Heart right ventricle (tissue), 16 donors: ENCODE measurements around the gene RPL10A. TPM values are rescaled to one million over a fixed set of nuclear protein-coding genes. Genes with fewer than 3 reads are reported as not detected.

ENCODE experiments used
- ATAC-seq, 8 donors: fragments of 200-7000 bp; cut with Tn5 transposase; one replicate each; pipeline ENCODE4 v1.9.1; 2020; ENCODE audit warnings: mild to moderate bottlenecking in 8 of 8, moderate library complexity in 8 of 8, moderate number of reproducible peaks in 1 of 8
- DNase-seq, 2 donors: peaks; one replicate each; pipeline ENCODE4 v3.0.0-alpha.2; 2020
- H3K27ac ChIP-seq, 10 donors: fragments of 200-600 bp; sonication (generic) in 2 of 10; one replicate each; pipeline versions ENCODE4 v1.5.0 to v1.8.0; 2020 to 2022; ENCODE audit warnings: mild to moderate bottlenecking in 3 of 10
- H3K27me3 ChIP-seq, 7 donors: fragments of 200-600 bp; one replicate each; pipeline ENCODE4 v1.8.0; 2021 to 2022; ENCODE audit warnings: mild to moderate bottlenecking in 2 of 7
- H3K36me3 ChIP-seq, 9 donors: fragments of 200-600 bp; sonication (generic) in 1 of 9; one replicate each; pipeline versions ENCODE4 v1.5.0 to v1.8.0; 2020 to 2022; ENCODE audit warnings: mild to moderate bottlenecking in 2 of 9
- H3K4me1 ChIP-seq, 9 donors: fragments of 200-600 bp; sonication (generic) in 1 of 9; one replicate each; pipeline versions ENCODE4 v1.5.0 to v1.8.0; 2020 to 2022; ENCODE audit warnings: mild to moderate bottlenecking in 4 of 9
- H3K4me3 ChIP-seq, 10 donors: fragments of 200-600 bp; sonication (generic) in 2 of 10; one replicate each; pipeline versions ENCODE4 v1.5.0 to v1.8.0; 2020 to 2022; ENCODE audit warnings: mild to moderate bottlenecking in 7 of 10, moderate library complexity in 2 of 10
- H3K9me3 ChIP-seq, 11 donors: fragments of 200-600 bp in 10 of 11; sonication (generic) in 2 of 11; one replicate each; pipeline versions ENCODE4 v1.5.0 to v1.8.0; 2013 to 2022; ENCODE audit warnings: mild to moderate bottlenecking in 2 of 11, control low read depth in 1 of 11, moderate library complexity in 1 of 11
- CTCF ChIP-seq, 9 donors: fragments of 200-600 bp; sonication (generic) in 2 of 9; IDR thresholded peaks; one replicate each; pipeline versions ENCODE4 v1.5.0 to v1.8.0; 2021 to 2022; ENCODE audit warnings: antibody characterized with exemption in 9 of 9, mild to moderate bottlenecking in 5 of 9, moderate library complexity in 1 of 9
- WGBS, 2 donors: extraction: QIAGEN DNeasy Blood & Tissue Kit; methylation state at CpG; one replicate each; pipeline ENCODE4 v1.1.7; 2013; ENCODE audit warnings: inconsistent platforms in 1 of 2; 5-methylcytosine and 5-hydroxymethylcytosine counted together
- intact Hi-C, 10 donors: fragments of 100-400 bp; cut with DNase I; formaldehyde crosslinking; loops; one replicate each; pipeline versions ENCODE4 v1.11.1 to v1.14.2; 2022
- polyA plus RNA-seq, 2 donors: library from polyadenylated mRNA; stranded (reverse); fragments of 200-250 nt; gene quantifications; one replicate each; pipeline ENCODE4 v1.2.3, GENCODE V29; 2013
- total RNA-seq, 10 donors: library from RNA; stranded (reverse); fragmentation: NEBNext Ultra II Directional in 3 of 10; extraction: Animal tissue kit (Norgen Biotek cat#: 25700) in 3 of 10; gene quantifications; one replicate each; pipeline versions ENCODE4 v1.2.1 to v1.2.4, GENCODE V29; 2021 to 2023
- donor health status: Arrhythmogenic right ventricular cardiomyopathy.
- donor health status: ischemic (EF 13 %, LVEDD 7.1; RV severe dilation, severe dysfunction).
- donor health status: healthy with polysubstance abuse.
- donor health status: DM: no; HTN: yes; CAD: no.
- donor health status: DM: no; HTN: no; CAD: no.
- donor health status: ischemic (EF 25% LVEDD 6.9; RV normal size, moderate dysfunction).
- donor health status: ischemic (EF 25% LVEDD 5.7; RV mildly dilated, moderate dysfunction).
- donor health status: healthy.
- donor health status: DM: yes; HTN: yes; CAD: no.
- donor health status: Ischemic cardiomyopathy.
- donor health status: ischemic (EF 35%, LVEDD 5.7; RV mildly dilated, moderate dysfunction).
- donor health status: nonischemic (EF 11% LVEDD 7.7; RV severe dilation, severe dysfunction).
- donor health status: DM: yes; HTN: yes; CAD: no.
- donor health status: PGD.
- donor health status: ischemic (EF 29% LVEDD 5.4; RV normal size, mild dysfunction).
- donor health status: nonischemic (EF 23%, LVEDD 6.1; RV moderate dilation, normal function).

The RPL10A gene
- total and polyA plus RNA-seq, 12 donors: 231 to 1,620 (median 529) TPM

- Histone ChIP-seq H3K27ac (no peak overlapping the region), H3K36me3 (peaks cover 0 to 69% (median 8%) of the 10 kb centered on the region in 9 donors), H3K27me3 (no peaks in the 10 kb centered on the region), H3K4me3 (no peak overlapping the region), H3K4me1 (no peaks in the 10 kb centered on the region), H3K9me3 (no peaks in the 10 kb centered on the region)
- intact Hi-C loops: no loop called here
- TF ChIP-seq CTCF (IDR thresholded peaks at IDR 0.05): no peak
- WGBS, 2 donors: 83 to 94% methylated on average over 3 of the region's 3 CpGs
- no peak for ATAC-seq
- no peak for DNase-seq
Measured at GRCh38 chr6:35461270-35461669, 6.9 kb upstream of the RPL10A start.

DNA sequence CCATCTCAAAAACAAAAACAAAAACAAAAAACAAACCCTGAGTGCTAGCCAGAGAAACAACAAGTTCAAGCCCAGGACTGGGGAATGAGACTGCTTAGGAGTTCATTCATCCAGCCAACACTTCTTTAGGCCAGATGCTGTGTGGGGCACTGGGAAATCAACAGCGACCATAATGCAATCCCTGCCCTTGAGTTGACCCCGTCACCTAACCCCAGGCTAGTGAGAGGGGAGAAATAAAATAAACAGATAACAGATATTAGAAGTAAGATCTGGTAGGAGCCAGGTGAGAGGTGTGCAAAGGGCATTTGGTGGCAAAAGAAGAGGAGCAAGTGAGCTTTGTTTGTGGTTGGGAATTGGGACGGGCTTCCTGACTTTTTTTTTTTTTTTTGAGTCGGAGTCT, 4.9 kb upstream of the RPL10A start:
- H3K27ac ChIP-seq: no peak overlapping the region

DNA sequence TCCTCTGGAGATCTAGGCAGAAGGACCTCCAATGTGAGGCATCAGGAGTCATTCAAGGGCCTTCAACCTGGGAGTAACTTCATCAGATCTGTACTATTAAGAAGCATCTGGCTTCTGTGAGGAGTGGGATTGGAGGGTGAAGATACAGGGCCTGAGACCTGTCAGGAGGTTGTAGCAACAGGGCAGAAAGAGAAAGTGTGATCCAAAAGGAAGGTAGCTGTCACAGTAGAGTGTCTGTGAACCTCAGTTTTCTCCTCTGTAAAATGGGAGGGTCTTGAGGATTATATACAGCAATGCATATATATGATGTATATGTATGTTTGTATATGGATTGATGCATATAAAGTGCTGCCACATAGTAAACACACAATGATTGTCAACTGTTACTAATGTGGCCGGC, 2.6 kb upstream of the RPL10A start:
- Histone ChIP-seq H3K4me1 (peaks cover 4 to 28% (median 25%) of the 10 kb centered on the region in 9 donors), H3K27me3 (no peaks in the 10 kb centered on the region)
- intact Hi-C loops: loop anchor here in 4 of 10 donors (5.0 kb wide), 1 partner anchor 123 kb away; the partner anchor contains the start of gene PPARD (in 4 of the 4)

More for the DNA sequence above, 4.9 kb upstream of the RPL10A start:
- H3K27me3 ChIP-seq: no peaks in the 10 kb centered on the region
- intact Hi-C loops: no loop called here
- H3K36me3 ChIP-seq: peaks cover 0 to 55% (median 6%) of the 10 kb centered on the region in 9 donors
- DNase-seq (no peak), ATAC-seq (no peak)
- 95 to 96% methylated on average over 4 of the region's 4 CpGs for WGBS, 2 donors
- peaks cover 0 to 8% (median 6%) of the 10 kb centered on the region in 9 donors for H3K4me1 ChIP-seq
- H3K9me3 ChIP-seq: no peaks in the 10 kb centered on the region
- no peak overlapping the region for H3K4me3 ChIP-seq
- no peak for TF ChIP-seq CTCF (IDR thresholded peaks at IDR 0.05)

DNA sequence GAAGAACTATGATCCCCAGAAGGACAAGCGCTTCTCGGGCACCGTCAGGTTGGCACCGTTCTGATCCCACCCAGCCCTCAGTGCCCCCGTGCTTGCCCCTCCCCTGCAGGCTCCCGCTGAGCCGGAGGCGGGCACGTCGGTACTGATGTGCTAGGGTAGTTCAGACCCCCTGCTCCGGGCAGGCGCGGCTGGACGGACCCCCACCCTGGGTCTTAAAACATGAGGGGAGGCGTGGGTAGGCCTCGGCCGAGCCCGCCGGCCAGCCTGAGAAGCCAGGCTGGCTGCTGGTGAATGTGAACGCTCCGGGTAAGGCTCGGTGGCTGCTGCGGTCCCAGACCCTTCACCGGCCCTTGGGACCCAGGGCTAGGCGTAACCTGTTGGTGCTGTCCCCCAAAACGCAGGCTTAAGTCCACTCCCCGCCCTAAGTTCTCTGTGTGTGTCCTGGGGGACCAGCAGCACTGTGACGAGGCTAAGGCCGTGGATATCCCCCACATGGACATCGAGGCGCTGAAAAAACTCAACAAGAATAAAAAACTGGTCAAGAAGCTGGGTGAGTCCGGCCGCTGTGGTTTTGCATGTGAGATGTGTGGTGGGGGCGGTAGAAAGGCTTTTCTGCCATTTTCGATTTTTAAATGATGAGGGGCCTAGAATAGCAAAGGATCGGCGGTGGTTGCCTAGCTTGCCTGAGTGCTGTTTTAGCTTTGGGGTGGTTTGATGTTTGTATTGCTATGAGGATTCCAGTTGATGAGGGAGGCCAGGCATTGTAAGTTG, 964 bp downstream of the RPL10A start:
- intact Hi-C loops: loop anchor here in 6 of 10 donors (1.0 to 5.0 kb wide), 3 partner anchors 28 to 127 kb away; partner anchors contain the start of genes PPARD (in 6 of the 6) and TEAD3 (in 1 of the 6)
- peaks cover 0 to 56% (median 29%) of the 10 kb centered on the region in 9 donors for H3K36me3 ChIP-seq
- H3K9me3 ChIP-seq: no peaks in the 10 kb centered on the region
- peak overlapping the region; percentile 31 to 93 (median 89) for H3K27ac ChIP-seq
- TF ChIP-seq CTCF (IDR thresholded peaks at IDR 0.05): no peak
- DNase-seq (no peak), ATAC-seq (peak in 7 of 8 donors; percentile 6 to 61 (median 33))
- H3K4me3 ChIP-seq: peak overlapping the region; percentile 68 to 87 (median 82)
- H3K4me1 ChIP-seq: peaks cover 4 to 47% (median 40%) of the 10 kb centered on the region in 9 donors
- no peaks in the 10 kb centered on the region for H3K27me3 ChIP-seq
- 3 to 9% methylated on average over 37 of the region's 37 CpGs for WGBS, 2 donors

More for the DNA sequence above, 2.6 kb upstream of the RPL10A start:
- H3K4me3 ChIP-seq: no peak overlapping the region
- H3K9me3 ChIP-seq: no peaks in the 10 kb centered on the region
- H3K27ac ChIP-seq: no peak overlapping the region
- ATAC-seq (no peak), DNase-seq (no peak)
- 96 to 100% methylated on average over 1 of the region's 1 CpG for WGBS, 2 donors
- peaks cover 0 to 46% (median 0%) of the 10 kb centered on the region in 9 donors for H3K36me3 ChIP-seq
- TF ChIP-seq CTCF (IDR thresholded peaks at IDR 0.05): no peak
